ENCODE results near the gene PSMB10. TPM values are rescaled to one million over a fixed set of nuclear protein-coding genes. Genes with fewer than 3 reads are reported as not detected.

The PSMB10 gene
- total RNA-seq, 1 experiment from 2014 or later = 41.0 TPM

- H2AFZ ChIP-seq (ENCODE audit: low read depth, low read length, poor library complexity, severe bottlenecking) = no peak overlapping the region
- TF ChIP-seq SIN3A (IDR thresholded peaks at IDR 0.05; ENCODE audit: low read depth) (no peak), ELF1 (IDR thresholded peaks at IDR 0.05; ENCODE audit: borderline replicate concordance, low read depth) (no peak), ZBTB33 (IDR thresholded peaks at IDR 0.05; ENCODE audit: extremely low read depth, insufficient replicate concordance, low read length) (no peak), RAD21 (IDR thresholded peaks at IDR 0.05; ENCODE audit: low read depth) (no peak), TCF7L2 (IDR thresholded peaks at IDR 0.05; ENCODE audit: borderline replicate concordance, extremely low read depth, insufficient read depth, insufficient read length) (no peak), REST (IDR thresholded peaks at IDR 0.05; ENCODE audit: low read depth) (no peak), JUND (IDR thresholded peaks at IDR 0.05) (no peak), MAX (IDR thresholded peaks at IDR 0.05) (no peak), POLR2AphosphoS5 (IDR thresholded peaks at IDR 0.05; ENCODE audit: low read depth, low read length) (no peak), ZNF274 (IDR thresholded peaks at IDR 0.05; ENCODE audit: low read depth, low read length) (no peak), FOSL1 (IDR thresholded peaks at IDR 0.05; ENCODE audit: low read depth) (no peak), ATF3 (IDR thresholded peaks at IDR 0.05) (no peak), CEBPB (IDR thresholded peaks at IDR 0.05; ENCODE audit: low read depth) (no peak), EZH2phosphoT487 (IDR thresholded peaks at IDR 0.05; ENCODE audit: borderline replicate concordance) (no peak), POLR2A (IDR thresholded peaks at IDR 0.05; ENCODE audit: borderline replicate concordance, extremely low read depth, insufficient read depth, insufficient read length) (no peak), EZH2 (IDR thresholded peaks at IDR 0.05) (no peak), ZFX (IDR thresholded peaks at IDR 0.05) (no peak)
- no peaks in the 10 kb centered on the region for H3K27me3 ChIP-seq (ENCODE audit: insufficient read depth, low read length)
- H3K9me3 ChIP-seq (ENCODE audit: control insufficient read depth in 1 of 2, insufficient read depth in 1 of 2, low read depth in 1 of 2, low read length in 2 of 2) = no peaks in the 10 kb centered on the region
- intact Hi-C loops (cut with micrococcal nuclease) = no loop called here
- H4K20me1 ChIP-seq (ENCODE audit: insufficient read depth) = no peaks in the 10 kb centered on the region
- no peaks in the 10 kb centered on the region for H3K36me3 ChIP-seq (ENCODE audit: control insufficient read depth in 1 of 2, insufficient read depth in 2 of 2, low read length in 2 of 2)
- no TSS peak for BruUV-seq (replicated peaks)
- no peaks in the 10 kb centered on the region for H3K9me2 ChIP-seq (ENCODE audit: insufficient read depth)
- no peak overlapping the region for H3K27ac ChIP-seq (ENCODE audit: low read depth, low read length)
- H3K4me3 ChIP-seq (replicated peaks in 1 of 2; ENCODE audit: low read depth in 1 of 2, low read length in 2 of 2) = no peak overlapping the region
- no peaks in the 10 kb centered on the region for H3K79me2 ChIP-seq (ENCODE audit: insufficient read depth, low read length)
- H3K9ac ChIP-seq (ENCODE audit: low read length) = no peak overlapping the region
- no peak overlapping the region for H3K4me2 ChIP-seq (ENCODE audit: low read length)
- ChIA-PET CTCF (no interaction called here), RAD21 (ENCODE audit: low non-redundant PET in 1 of 2, low total read pairs in 2 of 2, uncharacterized antibody in 2 of 2, unreplicated experiment in 2 of 2) (no interaction called here), POLR2A (no interaction called here)
- DNase-seq (ENCODE audit: low read depth, low spot score) (no peak), ATAC-seq (no peak)
- no peaks in the 10 kb centered on the region for H3K4me1 ChIP-seq (ENCODE audit: control insufficient read depth in 1 of 2, insufficient read depth in 2 of 2, low read length in 2 of 2)
Observed at GRCh38 chr16:67975321-67976105, 38.9 kb upstream of the PSMB10 start.

Data from HCT116 (cell line).